OCI-LY7 (cell line): Measurements from ENCODE around the gene HEATR3. TPM values are rescaled to one million over a fixed set of nuclear protein-coding genes. Genes with fewer than 3 reads are reported as not detected.

Source experiments
- BruUV-seq: library from RNA; stranded (reverse); fragments of 400-500 nt; replicated peaks from 2 replicates; lab custom pipeline; 2021; lab: Mats Ljungman, UMichigan
- CTCF ChIA-PET: fragments of 300-600 bp; sonication (Branson Sonifier 250); formaldehyde crosslinking; loops from one replicate; lab custom pipeline; 2022; ENCODE audit warnings: antibody characterized with exemption; ENCODE audit not compliant: unreplicated experiment; lab: Charles Lee
- POLR2A ChIA-PET: fragments of 300-600 bp; sonication (Branson Sonifier 250); formaldehyde crosslinking; loops from one replicate; lab custom pipeline; 2022; ENCODE audit warnings: antibody characterized with exemption; lab: Charles Lee
- DNase-seq: peaks from one replicate; pipeline ENCODE4 v3.0.0-alpha.2; 2015; ENCODE audit warnings: low spot score
- H2AFZ ChIP-seq: fragments of 200-600 bp; sonication (generic), shearing (Covaris generic); 2 replicates; pipeline ENCODE4 v1.6.1; 2014; ENCODE audit warnings: mild to moderate bottlenecking, antibody characterized with exemption, low read length, moderate library complexity
- H3K27ac ChIP-seq: fragments of 200-600 bp; sonication (generic); 2 replicates; pipeline ENCODE4 v1.5.1; 2014; ENCODE audit warnings: mixed run types, low read depth, mild to moderate bottlenecking, moderate library complexity, low read length, inconsistent platforms; ENCODE audit not compliant: poor library complexity, severe bottlenecking
- H3K36me3 ChIP-seq: fragments of 200-600 bp; sonication (generic); 2 replicates; pipeline ENCODE4 v1.6.1; 2014; ENCODE audit warnings: mild to moderate bottlenecking, antibody characterized with exemption, low read length, moderate library complexity, mixed read lengths; ENCODE audit not compliant: insufficient read depth
- H3K4me1 ChIP-seq: fragments of 200-600 bp; sonication (generic); 2 replicates; pipeline ENCODE4 v1.5.1; 2014; ENCODE audit warnings: mild to moderate bottlenecking, low read length; ENCODE audit not compliant: insufficient read depth, poor library complexity, severe bottlenecking
- H3K4me2 ChIP-seq: fragments of 200-600 bp; sonication (generic); 2 replicates; pipeline ENCODE4 v1.6.1; 2014; ENCODE audit warnings: mild to moderate bottlenecking, low read length
- H3K4me3 ChIP-seq: fragments of 200-600 bp; sonication (generic); 2 replicates; pipeline ENCODE4 v1.5.1; 2014; ENCODE audit warnings: mild to moderate bottlenecking, low read depth, low read length; ENCODE audit not compliant: poor library complexity, severe bottlenecking
- H3K79me2 ChIP-seq: fragments of 200-600 bp; sonication (generic); 2 replicates; pipeline ENCODE4 v1.6.1; 2016; ENCODE audit warnings: low read depth, mild to moderate bottlenecking, low read length, moderate library complexity, mixed read lengths; ENCODE audit not compliant: insufficient read depth
- H3K9me2 ChIP-seq: fragments of 200-600 bp; sonication (generic); 2 replicates; pipeline ENCODE4 v1.6.1; 2016; ENCODE audit warnings: mild to moderate bottlenecking, low read length, mixed read lengths; ENCODE audit not compliant: insufficient read depth
- H3K9me3 ChIP-seq: fragments of 200-600 bp; sonication (generic); 2 replicates; pipeline ENCODE4 v1.6.1; 2014; ENCODE audit warnings: mild to moderate bottlenecking, mixed run types, low read length, mixed read lengths
- H4K20me1 ChIP-seq: fragments of 200-600 bp; sonication (generic); 2 replicates; pipeline ENCODE4 v1.6.1; 2014; ENCODE audit warnings: mild to moderate bottlenecking, antibody characterized with exemption, low read length, moderate library complexity, mixed read lengths; ENCODE audit not compliant: insufficient read depth
- CTCF ChIP-seq: fragments of 200-600 bp; sonication (generic); conservative IDR thresholded peaks from 2 replicates; pipeline ENCODE4 v1.5.1; 2014; ENCODE audit warnings: mild to moderate bottlenecking, antibody characterized with exemption, low read length, moderate library complexity, mixed read lengths
- EZH2phosphoT487 ChIP-seq: fragments of 200-600 bp; sonication (generic); IDR thresholded peaks from 2 replicates; pipeline ENCODE4 v1.6.1; 2018; ENCODE audit warnings: low read depth, borderline replicate concordance, mild to moderate bottlenecking, mixed run types, antibody characterized with exemption, low read length, moderate library complexity, mixed read lengths
- intact Hi-C: fragments of 100-400 bp; cut with micrococcal nuclease; formaldehyde crosslinking; loops from one replicate; pipeline ENCODE4 v1.10.0; 2022; ENCODE audit not compliant: unreplicated experiment
- total RNA-seq, 2 experiments: library from RNA; depleted of rRNA in 1 of 2; stranded (reverse); fragments of >200 nt in 1 of 2; shearing (Covaris generic) in 1 of 2; gene quantifications; 2 replicates each; pipeline ENCODE4 v1.2.3, GENCODE V29; 2014 to 2022

Gene HEATR3
- total RNA-seq, 2 experiments from 2014 or later: 34.2 to 50.6 TPM

- no peak for DNase-seq
- Histone ChIP-seq H3K4me3 (no peak overlapping the region), H3K4me2 (no peak overlapping the region), H3K36me3 (peaks cover 83% of the 10 kb centered on the region), H3K27ac (no peak overlapping the region), H3K9me2 (no peaks in the 10 kb centered on the region), H3K4me1 (no peaks in the 10 kb centered on the region), H4K20me1 (no peaks in the 10 kb centered on the region), H2AFZ (no peak overlapping the region), H3K79me2 (no peaks in the 10 kb centered on the region), H3K9me3 (no peaks in the 10 kb centered on the region)
- POLR2A ChIA-PET: no interaction called here
- no peak for TF ChIP-seq CTCF
- no peak for TF ChIP-seq EZH2phosphoT487
- intact Hi-C loops: no loop called here
- CTCF ChIA-PET: no interaction called here
- BruUV-seq: no TSS peak
Observed at GRCh38 chr16:50099957-50100648, 34.3 kb downstream of the HEATR3 start.

DNA sequence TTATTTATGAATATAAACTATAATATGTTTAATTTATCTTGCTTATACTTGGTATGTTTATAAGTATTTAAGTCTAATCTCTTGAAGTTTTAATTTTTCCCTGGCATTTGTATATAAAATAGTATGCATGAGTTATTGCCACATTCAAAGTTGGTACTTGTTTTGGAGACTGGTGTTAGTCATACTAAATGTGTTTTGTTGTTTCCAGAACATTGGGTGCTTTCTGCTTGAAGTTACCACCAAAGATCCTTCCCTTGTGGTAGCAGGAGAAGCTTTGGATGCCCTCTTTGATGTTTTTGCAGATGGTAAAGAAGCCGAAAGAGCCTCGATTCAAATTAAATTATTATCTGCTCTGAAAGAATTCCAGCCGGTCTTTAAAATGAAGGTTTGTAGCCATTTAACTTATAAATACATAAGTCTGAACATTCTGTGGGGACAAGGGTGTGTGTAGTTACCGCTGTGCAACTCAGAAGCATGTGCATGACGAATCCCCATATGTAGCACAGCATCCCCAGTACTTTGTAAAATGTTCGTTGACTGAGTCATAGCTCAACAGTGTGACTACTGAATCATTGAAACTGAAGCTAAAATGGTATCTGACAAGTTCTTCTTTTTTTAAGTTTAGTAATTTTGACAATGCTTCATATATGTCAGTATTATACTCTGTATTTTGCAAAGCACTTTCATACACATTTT is 36.4 kb downstream of the HEATR3 start:
- H3K9me2 ChIP-seq: no peaks in the 10 kb centered on the region
- intact Hi-C loops: no loop called here
- H3K9me3 ChIP-seq: no peaks in the 10 kb centered on the region
- DNase-seq: no peak
- POLR2A ChIA-PET: no interaction called here
- H3K4me1 ChIP-seq: no peaks in the 10 kb centered on the region
- H2AFZ ChIP-seq: no peak overlapping the region
- no peaks in the 10 kb centered on the region for H3K79me2 ChIP-seq
- no peak overlapping the region for H3K4me2 ChIP-seq
- H3K27ac ChIP-seq: no peak overlapping the region
- TF ChIP-seq EZH2phosphoT487 (no peak), CTCF (no peak)
- no TSS peak for BruUV-seq
- peaks cover 85% of the 10 kb centered on the region for H3K36me3 ChIP-seq
- H3K4me3 ChIP-seq: no peak overlapping the region
- CTCF ChIA-PET: no interaction called here
- H4K20me1 ChIP-seq: no peaks in the 10 kb centered on the region

- no peak for DNase-seq
- H2AFZ ChIP-seq: no peak overlapping the region
- intact Hi-C loops: no loop called here
- no peaks in the 10 kb centered on the region for H3K79me2 ChIP-seq
- H3K27ac ChIP-seq: no peak overlapping the region
- H4K20me1 ChIP-seq: no peaks in the 10 kb centered on the region
- H3K36me3 ChIP-seq: peaks cover 79% of the 10 kb centered on the region
- no peaks in the 10 kb centered on the region for H3K9me3 ChIP-seq
- BruUV-seq: no TSS peak
- H3K4me1 ChIP-seq: no peaks in the 10 kb centered on the region
- H3K9me2 ChIP-seq: no peaks in the 10 kb centered on the region
- H3K4me2 ChIP-seq: no peak overlapping the region
- TF ChIP-seq EZH2phosphoT487 (no peak), CTCF (no peak)
- ChIA-PET CTCF (no interaction called here), POLR2A (no interaction called here)
- H3K4me3 ChIP-seq: no peak overlapping the region
Observed at GRCh38 chr16:50103764-50104163, 38.0 kb downstream of the HEATR3 start.
